Stimulated activated CD4-positive, alpha-beta T cell treated with anti-CD3 and anti-CD28 coated beads, Interleukin-4, amount 100 ng/mL, for 48 hours (primary cell): ENCODE results near the gene FAM47E.
"Not testable (repeated sequence)": the region's sequence is repeated elsewhere in the genome, so short reads cannot be mapped to it uniquely, and the experiment has no call there.

Experiments
- DNase-seq, 2 donors: peaks; one replicate each; pipeline ENCODE4 v3.0.0-alpha.2; 2020; ENCODE audit warnings: low read depth in 2 of 2

Gene FAM47E

DNA sequence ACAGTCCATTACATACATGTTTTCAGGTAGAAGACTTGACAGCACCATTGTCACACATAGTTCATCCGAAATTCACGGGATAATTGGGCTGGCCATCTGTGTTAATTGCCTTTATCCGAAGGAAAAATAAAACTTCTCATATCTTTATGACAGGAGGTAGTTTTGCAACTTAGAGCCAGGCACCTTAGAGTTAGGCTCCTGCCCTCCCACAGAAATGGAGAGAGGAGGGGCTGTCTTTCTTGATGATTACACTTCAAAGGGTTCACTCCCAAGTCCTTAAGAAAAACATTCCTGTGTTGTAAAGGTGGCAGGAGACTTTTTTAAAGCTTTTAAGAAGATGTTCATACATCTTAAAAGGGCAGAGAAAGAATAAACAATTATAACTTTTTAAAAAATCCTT is 27.4 kb upstream of the FAM47E start:
- no peak for DNase-seq

DNA sequence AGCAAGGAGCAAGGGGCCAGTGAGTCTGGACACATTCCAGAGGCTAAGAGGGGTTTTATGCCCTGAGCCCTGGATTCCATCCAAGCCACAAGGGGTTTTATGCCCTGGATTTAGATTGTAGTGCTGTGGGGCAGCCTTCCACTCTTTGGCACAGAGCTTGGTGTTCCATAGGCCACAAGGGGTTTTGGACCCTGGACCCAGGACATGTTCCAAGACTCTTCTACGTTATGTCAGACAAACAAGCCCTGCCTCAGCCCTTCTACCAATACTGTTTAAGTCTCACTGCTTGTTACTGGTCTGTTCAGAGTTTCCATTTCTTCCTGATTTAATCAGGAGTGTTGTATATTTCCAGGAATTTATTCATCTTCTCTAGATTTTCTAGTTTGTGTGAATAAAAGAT is 25.1 kb upstream of the FAM47E start:
- no peak for DNase-seq

DNA sequence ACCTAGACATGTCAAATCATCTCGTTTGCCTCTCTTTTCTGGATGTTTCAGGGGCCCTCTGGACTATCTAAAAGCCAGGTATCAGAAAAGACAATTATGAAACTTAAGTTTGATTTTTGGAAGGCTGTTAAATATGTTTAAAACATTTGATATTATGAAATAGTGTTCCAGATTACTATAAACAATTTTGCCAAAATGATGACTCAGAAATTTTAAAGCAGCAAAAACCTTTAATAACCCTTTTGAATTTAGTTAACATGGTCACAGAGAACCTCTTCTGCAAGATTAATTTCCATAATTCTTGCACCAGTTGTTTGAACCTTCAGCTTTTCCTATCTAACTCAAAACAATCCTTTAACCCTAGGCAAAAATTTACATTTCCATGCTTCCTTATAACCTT is 18.8 kb upstream of the FAM47E start:
- no peak for DNase-seq

DNA sequence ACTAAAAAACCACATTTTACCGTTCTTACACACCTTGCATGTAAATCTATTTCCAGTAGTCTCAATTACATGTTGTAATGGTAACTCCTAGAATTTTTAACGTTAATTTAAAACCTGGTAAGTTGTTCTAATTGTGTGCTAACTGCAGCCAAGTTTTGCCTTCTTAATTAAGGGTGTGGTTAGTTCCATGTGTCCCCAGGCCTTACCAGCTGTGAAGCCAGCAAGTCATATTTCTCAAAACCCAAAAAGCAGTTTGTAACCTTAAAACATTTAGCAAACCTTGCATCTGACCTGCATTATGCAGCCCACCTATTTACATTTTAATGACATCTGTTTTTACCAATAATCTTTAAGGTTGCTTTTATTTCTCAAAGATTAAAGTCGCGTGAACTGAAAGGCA is 18.4 kb upstream of the FAM47E start:
- no peak for DNase-seq

DNA sequence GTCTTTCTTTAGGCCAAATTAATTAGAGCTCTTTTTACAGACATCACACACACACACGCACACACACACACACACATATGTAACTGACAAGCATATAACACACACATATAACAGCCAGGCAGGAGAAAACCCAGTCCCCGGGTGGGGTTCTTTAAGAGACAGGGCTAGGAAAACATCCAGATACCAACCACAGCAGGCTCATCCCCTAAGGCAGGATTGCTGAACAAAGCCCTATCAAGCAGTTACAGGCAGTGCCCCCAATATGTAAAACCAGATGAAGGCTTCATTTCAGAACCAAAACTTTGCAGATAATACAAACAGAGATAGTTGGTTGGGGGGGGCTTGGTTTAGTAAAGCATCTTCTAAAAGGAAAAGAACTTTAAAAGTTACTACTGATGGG is 18.0 kb upstream of the FAM47E start:
- DNase-seq: no peak

DNA sequence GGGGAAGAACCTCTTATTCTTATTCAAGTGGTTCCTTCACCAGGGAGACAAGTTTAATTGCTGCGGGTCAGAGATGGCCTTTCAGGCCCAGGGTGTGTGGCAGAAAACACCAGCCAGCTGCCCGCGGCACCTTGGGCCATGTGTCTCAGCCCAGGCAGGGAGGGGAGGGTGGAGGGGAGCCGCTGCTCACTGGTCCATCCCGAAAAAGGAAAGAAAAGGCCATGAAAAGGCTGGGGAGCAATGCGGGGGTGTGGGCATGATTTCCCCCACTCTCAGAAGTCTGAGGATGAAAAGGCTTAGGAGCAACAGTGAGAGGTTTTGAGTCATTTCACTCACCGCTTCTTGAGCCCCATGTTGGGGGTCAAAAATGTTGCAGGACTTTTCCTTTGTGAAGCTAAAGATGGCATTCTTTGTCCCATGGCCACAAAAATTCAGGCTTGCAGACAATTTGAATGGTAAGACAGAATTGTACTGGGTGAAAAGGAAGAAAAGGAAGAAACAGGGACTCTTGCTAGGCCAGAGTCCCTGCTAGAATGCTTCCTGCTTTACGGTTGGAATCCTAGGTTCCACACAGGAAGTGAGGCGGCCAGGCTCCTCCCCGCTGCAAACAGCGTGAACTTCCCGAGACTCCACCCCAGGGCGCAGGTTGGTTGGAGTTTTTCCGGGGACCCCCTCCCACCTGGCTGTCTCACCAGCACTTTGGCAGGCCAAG is 17.4 kb upstream of the FAM47E start:
- DNase-seq: no peak

DNA sequence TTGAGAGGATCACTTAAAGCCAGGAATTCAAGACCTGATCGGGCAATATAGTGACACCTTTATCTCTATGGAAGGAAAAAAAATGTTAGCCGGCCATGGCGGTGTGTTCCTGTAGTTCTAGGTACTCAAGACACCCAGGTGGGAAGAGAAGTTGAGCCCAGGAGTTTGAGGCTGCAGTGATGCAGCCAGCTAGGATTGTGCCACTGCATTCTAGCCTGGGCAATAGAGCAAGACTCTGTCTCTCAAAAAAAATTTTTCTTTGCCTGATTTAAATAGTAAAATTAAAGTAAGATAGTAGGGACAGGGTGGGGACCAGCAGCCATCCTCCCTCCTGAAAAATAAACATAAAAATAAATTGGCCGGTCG is 16.9 kb upstream of the FAM47E start:
- DNase-seq: no peak

DNA sequence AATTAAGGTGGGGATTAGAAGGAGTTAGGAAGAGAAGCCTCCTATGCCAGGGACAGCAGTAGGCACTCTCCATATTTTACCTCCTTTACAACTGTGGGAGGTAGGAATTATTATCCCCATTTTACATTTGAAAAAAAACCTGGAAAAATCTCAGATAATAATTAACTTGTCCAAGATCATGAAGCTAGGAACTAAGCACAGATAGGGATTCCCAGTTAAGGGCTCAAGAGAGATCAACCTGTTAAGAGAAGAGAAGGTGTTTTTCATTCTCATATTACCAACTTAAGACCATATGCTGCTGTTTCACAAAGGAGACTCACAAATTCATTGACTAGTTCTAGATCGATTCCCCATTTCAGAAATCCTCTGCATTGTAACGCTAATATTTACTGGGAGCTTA is 16.1 kb upstream of the FAM47E start:
- DNase-seq: no peak

DNA sequence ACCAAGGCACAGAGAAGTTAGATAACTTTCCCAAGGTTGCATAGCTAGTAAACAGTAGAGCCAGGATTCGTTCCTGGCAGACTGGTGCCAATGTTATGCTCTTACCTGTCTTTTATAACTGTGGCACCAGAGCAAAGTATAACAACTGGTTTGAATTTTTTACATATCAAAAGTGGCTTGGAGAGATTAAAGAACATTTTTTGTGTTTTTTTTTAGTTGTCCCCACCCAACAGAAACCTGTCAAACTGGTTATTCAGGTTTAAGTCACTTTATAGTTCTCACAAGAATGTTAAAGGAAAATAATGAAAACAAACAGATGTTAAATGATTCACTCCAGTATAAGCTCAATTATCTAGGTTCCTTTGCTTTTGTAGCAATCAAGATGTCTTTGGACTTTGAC is 15.6 kb upstream of the FAM47E start:
- DNase-seq: no peak

DNA sequence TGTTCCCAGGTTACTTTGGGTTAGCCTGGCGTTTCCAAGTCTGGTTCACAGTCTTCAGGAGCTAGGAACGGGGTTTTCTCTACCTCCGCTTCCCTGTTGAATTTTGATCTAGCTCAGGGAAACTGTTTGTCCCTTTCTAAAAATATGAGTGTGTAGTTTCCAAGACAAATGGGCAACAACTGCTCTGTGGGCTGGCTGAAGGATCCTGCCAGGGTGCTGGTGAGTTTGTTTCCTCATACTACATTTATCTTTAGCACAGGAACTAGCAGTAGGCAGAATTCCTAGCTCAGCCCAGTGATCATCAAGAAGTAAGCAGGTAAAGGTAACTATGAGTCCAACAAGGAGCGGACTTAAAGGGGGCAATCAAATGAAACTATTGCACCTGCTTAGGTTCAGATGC is 13.3 kb upstream of the FAM47E start:
- DNase-seq: no peak

DNA sequence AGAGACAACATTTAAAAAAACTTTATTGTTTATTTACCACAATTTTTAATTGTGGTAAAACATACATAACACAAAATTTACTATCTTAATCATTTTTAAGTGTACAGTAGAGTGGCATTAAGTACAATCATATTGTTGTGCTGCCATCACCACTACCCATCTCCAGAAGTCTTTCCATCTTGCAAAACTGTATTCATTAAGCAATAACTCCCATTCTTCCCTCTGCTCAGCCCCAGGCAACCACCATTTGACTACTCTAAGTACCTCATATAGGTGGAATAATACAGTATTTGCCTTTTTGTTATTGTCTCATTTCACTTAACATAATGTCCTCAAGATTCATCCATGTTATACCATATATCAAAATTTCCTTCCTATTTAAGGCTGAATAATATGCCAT is 12.8 kb upstream of the FAM47E start:
- no peak for DNase-seq

DNA sequence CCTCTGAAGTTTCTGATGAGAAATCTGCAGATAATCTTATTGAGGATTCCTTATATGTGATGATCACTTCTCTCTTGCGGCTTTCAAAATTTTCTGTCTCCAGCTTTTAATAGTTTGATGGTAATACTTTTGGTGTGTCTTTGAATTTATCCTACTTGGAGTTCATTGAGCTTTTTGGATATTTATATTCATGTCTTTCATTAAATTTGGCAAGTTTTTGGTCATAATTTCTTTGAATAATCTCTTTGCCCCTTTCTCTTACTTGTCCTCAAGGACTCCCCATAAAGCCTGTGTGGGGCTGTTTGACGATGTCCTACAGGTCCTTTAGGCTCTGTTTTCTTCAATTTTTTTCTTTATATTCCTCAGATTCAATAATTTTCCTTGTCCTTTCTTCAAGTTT is 11.3 kb upstream of the FAM47E start:
- DNase-seq: no peak

DNA sequence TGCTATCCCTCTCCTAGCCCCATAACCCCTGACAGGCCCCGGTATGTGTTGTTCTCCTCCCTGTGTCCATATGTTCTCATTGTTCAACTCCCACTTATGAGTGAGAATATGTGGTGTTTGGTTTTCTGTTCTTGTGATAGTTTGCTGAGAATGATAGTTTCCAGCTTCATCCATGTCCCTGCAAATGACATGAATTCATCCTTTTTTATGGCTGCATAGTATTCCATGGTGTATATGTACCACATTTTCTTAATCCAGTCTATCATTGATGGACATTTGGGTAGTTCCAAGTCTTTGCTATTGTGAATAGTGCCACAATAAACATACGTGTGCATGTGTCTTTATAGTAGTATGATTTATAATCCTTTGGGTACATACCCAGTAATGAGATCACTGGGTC is 7.6 kb upstream of the FAM47E start:
- not testable (repeated sequence) for DNase-seq

DNA sequence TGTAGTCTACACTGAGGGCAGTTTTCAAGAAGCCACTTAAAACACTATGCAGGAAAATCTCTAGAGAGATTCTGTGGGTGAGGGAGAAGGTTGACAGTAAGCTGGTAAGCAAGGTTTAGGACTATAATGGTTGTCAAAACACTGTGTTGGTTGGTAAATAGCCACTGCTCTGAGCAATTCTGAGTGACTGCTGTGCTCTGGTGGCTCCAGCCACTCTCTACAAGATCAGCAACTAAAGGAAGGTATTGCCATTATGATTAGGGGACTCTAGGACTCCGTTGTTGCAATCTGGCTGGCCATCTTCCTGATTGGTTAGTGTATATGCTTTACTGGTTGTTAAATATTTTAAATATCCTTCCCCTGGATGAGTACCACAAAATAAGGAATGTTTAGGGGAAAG is 5.5 kb upstream of the FAM47E start:
- DNase-seq: no peak

DNA sequence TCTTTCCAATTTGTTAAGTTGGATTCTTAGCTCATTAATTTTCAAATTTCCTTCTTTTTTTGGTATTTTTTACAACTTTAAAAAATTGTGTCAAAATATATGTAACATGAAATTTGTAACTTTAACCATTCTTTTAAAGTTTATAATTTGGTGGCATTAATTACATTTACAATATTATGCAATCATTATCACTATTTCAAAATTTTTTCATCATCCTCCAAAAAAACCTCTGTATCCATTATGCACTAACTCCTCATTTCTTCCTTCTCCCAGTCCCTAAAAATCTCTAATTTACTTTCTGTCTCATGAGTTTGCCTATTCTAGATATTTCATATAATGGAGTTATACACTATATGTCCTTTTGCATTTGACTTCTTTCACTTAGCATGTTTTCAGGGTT is 4.7 kb upstream of the FAM47E start:
- DNase-seq: no peak

DNA sequence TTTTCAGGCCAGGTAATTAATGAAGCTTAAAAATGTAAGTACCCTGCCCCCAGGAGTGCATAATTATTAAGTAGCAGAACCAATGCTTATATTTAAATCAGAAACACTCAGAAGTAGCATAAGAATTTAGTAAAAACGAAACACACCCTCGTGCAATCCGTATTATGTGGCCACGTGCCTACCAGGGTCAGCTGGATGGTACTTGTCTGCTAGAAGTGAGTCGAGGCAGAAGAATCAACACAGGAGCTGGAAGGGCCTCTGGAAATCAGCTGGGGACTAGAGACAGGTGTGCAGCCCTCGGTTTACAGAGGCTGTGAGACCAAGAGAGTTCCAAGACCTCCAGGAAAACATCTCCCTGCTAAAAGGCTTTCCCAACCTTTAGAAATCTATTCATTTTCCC is 559 bp upstream of the FAM47E start:
- no peak for DNase-seq

DNA sequence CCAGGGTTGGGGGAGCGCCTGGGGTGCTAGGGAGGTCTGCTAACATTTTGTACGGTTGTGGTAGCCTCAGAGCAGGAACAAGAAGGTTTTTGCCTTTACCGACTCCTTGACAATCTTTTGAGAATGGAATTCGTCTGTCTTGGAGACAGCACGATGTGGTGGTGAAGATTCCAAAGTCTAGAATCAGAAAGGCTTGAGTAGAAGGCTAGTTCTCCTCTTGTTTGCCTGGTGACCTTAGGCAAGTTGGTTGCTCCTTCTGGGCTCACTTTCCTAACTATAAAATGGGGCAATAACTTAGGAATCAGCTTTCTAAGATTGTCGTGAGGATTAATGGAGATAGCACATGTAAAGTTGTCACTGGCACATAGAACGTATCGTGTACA is 741 bp downstream of the FAM47E start:
- no peak for DNase-seq

DNA sequence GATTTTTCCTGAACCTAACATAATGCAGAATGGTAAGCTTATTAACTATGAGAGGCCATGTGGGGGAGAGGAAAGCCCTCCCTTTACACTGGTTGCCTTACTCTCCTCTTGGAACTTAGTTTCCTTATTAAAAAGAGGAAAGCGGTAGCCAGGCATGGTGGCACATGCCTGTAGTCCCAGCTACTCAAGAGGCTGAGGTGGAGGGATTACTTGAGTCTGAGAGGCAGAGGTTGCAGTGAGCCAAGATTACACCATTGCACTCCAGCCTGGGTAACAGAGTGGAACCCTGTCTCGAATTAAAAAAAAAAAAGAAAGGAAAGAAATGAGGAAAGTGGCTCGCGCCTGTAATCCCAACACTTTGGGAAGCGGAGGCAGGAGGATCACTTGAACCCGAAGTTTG is 2.0 kb downstream of the FAM47E start:
- DNase-seq: no peak

DNA sequence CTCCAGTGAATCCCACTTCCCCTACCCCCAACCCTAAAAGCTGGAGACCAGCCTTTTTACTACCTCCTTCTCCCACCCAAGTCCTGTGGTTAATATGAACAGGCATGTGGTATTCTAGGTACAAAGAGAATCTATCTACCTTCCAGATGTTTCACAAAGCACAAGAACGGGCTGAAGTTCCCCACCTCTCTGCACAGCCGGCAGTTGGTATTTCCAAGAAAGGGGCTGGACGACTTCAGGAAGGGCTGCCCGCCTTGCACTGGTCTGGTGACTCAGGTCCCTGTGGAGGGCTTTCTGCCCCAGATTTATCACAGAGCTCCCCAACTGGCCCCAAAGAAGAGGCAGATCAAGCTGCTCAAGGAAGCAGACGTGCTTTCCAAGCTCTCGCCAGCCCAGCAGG is 4.5 kb downstream of the FAM47E start:
- DNase-seq: no peak

DNA sequence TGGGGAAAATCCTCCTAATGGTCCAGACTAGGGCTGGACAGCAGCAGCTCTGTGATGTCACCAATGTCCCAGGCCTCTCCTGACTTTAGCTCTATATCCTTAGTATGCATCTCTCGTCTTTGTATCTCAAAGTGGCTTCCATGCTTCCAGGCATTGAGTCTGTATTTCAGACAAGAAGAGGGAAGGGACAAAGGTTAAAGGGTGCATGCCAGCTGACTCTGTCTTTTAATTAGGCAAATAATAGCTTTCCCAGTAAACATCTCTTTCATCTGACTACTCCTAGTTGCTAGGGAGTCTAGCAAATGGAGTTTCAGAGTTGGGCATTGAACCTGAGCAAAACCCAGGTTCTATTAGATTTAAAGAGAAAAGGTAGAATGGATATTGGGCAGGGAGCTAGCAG is 5.4 kb downstream of the FAM47E start:
- DNase-seq: no peak

DNA sequence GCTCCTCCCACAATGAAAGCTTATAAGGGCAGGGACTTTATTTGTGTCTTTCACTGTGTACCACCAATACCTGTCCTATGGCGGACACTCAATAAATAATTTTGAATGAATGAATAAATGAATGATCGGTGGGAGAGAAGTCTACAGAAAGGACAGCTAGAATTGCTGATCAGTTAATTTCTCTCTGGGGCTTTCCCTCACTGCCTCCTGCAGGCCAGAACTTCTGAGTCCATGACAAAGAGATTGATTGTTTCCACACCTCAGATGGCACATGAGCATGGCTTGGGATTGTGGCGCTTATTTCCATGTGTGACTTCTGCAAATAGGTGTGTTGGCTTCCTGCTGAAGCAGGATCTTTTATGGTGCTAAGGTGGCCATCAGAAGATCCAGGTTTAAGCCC is 6.3 kb downstream of the FAM47E start:
- no peak for DNase-seq

DNA sequence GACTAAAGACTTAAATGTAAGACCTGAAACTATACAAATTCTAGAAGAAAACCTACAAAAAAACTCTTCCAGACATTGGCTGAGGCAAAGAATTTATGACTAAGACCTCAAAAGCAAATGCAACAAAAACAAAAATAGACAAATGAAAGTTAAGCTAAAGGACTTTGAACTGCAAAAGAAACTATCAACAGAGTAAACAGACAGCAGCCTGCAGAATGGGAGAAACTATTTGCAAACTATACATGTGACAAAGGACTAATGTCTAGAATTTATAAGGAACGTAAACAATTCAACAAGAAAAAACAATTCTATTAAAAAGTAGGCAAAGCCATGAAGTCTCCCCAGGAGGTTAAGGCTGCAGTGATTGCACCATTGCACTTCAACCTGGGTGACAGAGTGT is 9.1 kb downstream of the FAM47E start:
- DNase-seq: no peak

DNA sequence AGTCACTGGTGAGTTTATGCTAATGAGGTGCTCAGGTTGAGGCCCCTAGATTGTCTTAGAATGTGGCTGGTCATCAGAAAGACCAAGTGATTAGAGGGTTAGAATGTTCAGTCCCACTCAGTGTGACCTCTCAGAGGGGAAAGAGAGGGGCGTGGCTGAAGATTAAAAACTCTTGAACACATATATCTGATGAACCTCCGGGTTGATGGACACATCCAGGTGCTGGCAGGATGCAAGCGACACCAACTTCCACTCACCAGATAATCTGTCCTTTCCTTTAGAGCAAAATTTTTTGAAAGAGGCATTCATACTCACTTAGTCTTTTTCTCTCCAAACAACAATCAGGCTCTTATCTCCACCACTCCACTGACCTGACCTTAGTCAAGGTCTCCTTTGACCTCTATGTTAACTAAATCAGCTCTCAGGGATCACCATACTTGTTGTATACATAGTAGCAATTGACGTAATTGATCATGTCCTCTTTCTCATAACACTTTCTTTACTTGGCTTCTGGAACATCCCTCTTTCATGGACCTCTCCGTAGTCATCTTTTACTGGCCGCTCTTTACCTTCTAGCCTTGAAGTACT is 14.2 kb downstream of the FAM47E start:
- DNase-seq: no peak

DNA sequence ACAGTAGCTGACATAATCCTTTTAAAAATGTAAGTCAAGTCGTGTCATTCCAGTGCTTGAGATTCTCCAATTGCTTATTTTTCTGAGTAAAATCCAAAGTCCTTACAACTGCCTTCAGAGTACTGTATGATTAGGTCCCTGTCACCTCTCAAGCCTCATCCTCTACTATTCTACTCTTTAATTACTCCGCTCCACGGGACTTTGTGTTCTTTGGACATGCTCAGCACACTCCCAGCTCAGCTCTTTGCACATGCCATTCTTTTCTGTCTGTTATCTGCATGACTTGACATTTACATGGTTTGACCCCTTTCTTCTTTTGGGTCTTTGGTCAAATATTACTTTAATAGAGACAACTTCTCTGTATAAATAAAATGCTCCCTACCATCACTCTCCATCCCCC is 15.1 kb downstream of the FAM47E start:
- DNase-seq: no peak
